Mucosa of descending colon (tissue), 3 donors: ENCODE results near the gene INPP4B. TPM values are rescaled to one million over a fixed set of nuclear protein-coding genes. Genes with fewer than 3 reads are reported as not detected.

Experiments
- ATAC-seq: fragments of 200-7000 bp; cut with Tn5 transposase; one replicate; pipeline ENCODE4 v1.9.1; 2020; ENCODE audit warnings: mild to moderate bottlenecking, moderate library complexity
- DNase-seq, 3 donors: peaks; one replicate each; pipeline ENCODE4 v3.0.0-alpha.2; 2020
- H3K36me3 ChIP-seq: fragments of 200-600 bp; one replicate; pipeline ENCODE4 v1.8.0; 2021; ENCODE audit warnings: low read depth, mild to moderate bottlenecking
- H3K4me1 ChIP-seq: fragments of 200-600 bp; one replicate; pipeline ENCODE4 v1.8.0; 2021; ENCODE audit warnings: low read depth, mild to moderate bottlenecking
- H3K4me3 ChIP-seq: fragments of 200-600 bp; one replicate; pipeline ENCODE4 v1.8.0; 2021; ENCODE audit warnings: mild to moderate bottlenecking
- H3K9me3 ChIP-seq: fragments of 200-600 bp; one replicate; pipeline ENCODE4 v1.8.0; 2021; ENCODE audit warnings: mild to moderate bottlenecking
- intact Hi-C, 2 donors: fragments of 100-400 bp; cut with DNase I in 1 of 2; cut with micrococcal nuclease in 1 of 2; formaldehyde crosslinking; loops; one replicate each; pipeline versions ENCODE4 v1.11.0 to v1.11.1; 2022; cut with DNase I, micrococcal nuclease
- total RNA-seq, 3 donors: library from RNA; stranded (reverse); fragmentation: NEBNext Ultra II Directional in 2 of 3; extraction: Animal tissue kit (Norgen Biotek cat#: 25700) in 2 of 3; gene quantifications; one replicate each; pipeline versions ENCODE4 v1.2.1 to v1.2.4, GENCODE V29; 2021 to 2023
- TF ChIP-seq, protein P1 (sequence below): fragments of 200-600 bp; IDR thresholded peaks from one replicate; pipeline ENCODE4 v1.8.0; 2022; ENCODE audit warnings: antibody characterized with exemption, mild to moderate bottlenecking
- donor health status: DM: no; HTN: no; CAD: no; lungs with moderate emphysema.
- donor health status: DM: no; HTN: no; CAD: no.
- donor health status: DM: no; HTN: yes; CAD: no.

Gene INPP4B
- total RNA-seq, 3 donors from 2014 or later: 22.2 to 27.3 (median 24.1) TPM

GRCh38 chr4:142155347-142155746 lies 690.8 kb downstream of the INPP4B start:
- TF ChIP-seq, protein P1, sequence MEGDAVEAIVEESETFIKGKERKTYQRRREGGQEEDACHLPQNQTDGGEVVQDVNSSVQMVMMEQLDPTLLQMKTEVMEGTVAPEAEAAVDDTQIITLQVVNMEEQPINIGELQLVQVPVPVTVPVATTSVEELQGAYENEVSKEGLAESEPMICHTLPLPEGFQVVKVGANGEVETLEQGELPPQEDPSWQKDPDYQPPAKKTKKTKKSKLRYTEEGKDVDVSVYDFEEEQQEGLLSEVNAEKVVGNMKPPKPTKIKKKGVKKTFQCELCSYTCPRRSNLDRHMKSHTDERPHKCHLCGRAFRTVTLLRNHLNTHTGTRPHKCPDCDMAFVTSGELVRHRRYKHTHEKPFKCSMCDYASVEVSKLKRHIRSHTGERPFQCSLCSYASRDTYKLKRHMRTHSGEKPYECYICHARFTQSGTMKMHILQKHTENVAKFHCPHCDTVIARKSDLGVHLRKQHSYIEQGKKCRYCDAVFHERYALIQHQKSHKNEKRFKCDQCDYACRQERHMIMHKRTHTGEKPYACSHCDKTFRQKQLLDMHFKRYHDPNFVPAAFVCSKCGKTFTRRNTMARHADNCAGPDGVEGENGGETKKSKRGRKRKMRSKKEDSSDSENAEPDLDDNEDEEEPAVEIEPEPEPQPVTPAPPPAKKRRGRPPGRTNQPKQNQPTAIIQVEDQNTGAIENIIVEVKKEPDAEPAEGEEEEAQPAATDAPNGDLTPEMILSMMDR: no peak
- Histone ChIP-seq H3K36me3 (no peaks in the 10 kb centered on the region), H3K9me3 (no peaks in the 10 kb centered on the region), H3K4me3 (no peak overlapping the region), H3K4me1 (peaks cover 7% of the 10 kb centered on the region)
- ATAC-seq (no peak), DNase-seq (no peak)
- intact Hi-C loops: no loop called here

GRCh38 chr4:142150483-142150882 lies 695.6 kb downstream of the INPP4B start:
- TF ChIP-seq, protein P1: no peak
- DNase-seq: no peak
- intact Hi-C loops: no loop called here
- Histone ChIP-seq H3K4me3 (no peak overlapping the region), H3K9me3 (no peaks in the 10 kb centered on the region), H3K4me1 (no peaks in the 10 kb centered on the region), H3K36me3 (no peaks in the 10 kb centered on the region)
- ATAC-seq: no peak

GRCh38 chr4:142144813-142145212 lies 701.3 kb downstream of the INPP4B start:
- no peaks in the 10 kb centered on the region for H3K4me1 ChIP-seq
- ATAC-seq: no peak
- intact Hi-C loops: no loop called here

DNA sequence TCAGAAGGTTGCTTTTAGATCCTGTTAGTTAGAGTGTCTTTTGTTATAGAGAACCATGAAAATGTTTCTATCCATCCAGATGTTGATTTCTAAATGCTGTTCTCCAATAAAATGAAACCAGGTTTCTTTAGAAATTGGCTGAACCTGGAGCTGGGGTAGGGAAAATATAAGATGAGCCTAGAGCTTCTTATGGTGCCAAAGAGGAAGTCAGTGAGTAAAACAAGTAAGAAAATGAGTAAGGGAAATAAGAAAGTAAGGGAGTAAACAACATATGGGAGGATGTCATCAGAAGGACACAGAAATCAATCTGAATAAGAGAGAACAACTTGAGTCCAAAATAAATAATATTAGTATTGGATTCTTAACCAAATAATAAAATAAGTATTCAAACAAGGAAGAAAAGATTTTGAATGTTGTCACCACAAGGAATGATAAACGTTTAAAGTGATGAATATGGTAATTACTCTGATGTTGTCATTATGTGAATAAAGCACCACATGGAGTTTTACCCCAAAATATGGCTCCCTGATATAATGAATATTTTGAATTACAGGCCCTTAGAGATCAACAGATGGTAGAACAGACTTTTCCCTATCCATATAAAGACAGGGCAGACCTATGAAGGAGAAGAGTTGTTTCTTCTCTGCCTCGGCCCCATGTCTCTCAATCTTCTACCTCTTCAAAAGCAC lies 703.6 kb downstream of the INPP4B start:
- TF ChIP-seq, protein P1: no peak
- intact Hi-C loops: no loop called here
- Histone ChIP-seq H3K4me1 (no peaks in the 10 kb centered on the region), H3K4me3 (no peak overlapping the region), H3K9me3 (no peaks in the 10 kb centered on the region), H3K36me3 (no peaks in the 10 kb centered on the region)
- ATAC-seq: no peak
- no peak for DNase-seq

More at GRCh38 chr4:142144813-142145212, 701.3 kb downstream of the INPP4B start:
- no peaks in the 10 kb centered on the region for H3K36me3 ChIP-seq
- TF ChIP-seq, protein P1: no peak
- H3K4me3 ChIP-seq: no peak overlapping the region
- H3K9me3 ChIP-seq: no peaks in the 10 kb centered on the region
- no peak for DNase-seq

DNA sequence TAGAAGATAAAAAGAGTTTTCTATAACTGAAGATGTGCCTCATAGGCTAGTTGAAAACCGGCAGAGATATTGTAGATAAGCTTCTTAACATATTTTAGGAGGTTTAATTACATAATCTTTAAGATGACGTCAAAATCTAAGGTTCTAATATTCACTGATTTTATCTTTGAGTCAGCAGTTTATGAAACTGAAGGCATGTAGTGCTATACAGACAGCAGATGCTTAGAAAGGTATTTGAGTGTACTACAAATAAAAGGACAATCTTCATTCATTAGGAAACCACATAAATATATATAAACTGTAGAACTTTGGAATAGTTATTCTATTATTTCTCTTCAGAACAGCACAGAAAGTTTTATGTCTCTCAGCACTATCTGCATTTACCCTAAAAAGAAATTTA lies 704.9 kb downstream of the INPP4B start:
- Histone ChIP-seq H3K4me1 (no peaks in the 10 kb centered on the region), H3K4me3 (no peak overlapping the region), H3K36me3 (no peaks in the 10 kb centered on the region), H3K9me3 (no peaks in the 10 kb centered on the region)
- DNase-seq: no peak
- intact Hi-C loops: no loop called here
- ATAC-seq: no peak
- TF ChIP-seq, protein P1: no peak
